ENCODE measurements around the gene GOLGA8T.
"Not testable (repeated sequence)": the region's sequence is repeated elsewhere in the genome, so short reads cannot be mapped to it uniquely, and the experiment has no call there.

The GOLGA8T gene

GRCh38 chr15:30134751-30135150 is at the start of gene GOLGA8T:
Gene GOLGA8T (plus strand): TSS chr15:30135051. CDS start chr15:30135149, 98 bp downstream.
- DNase-seq = not testable (repeated sequence)

- not testable (repeated sequence) for DNase-seq
These were observed 37.0 kb upstream of the GOLGA8T start for GRCh38 chr15:30097827-30098226.

GRCh38 chr15:30102890-30103289 is 32.0 kb upstream of the GOLGA8T start:
- not testable (repeated sequence) for DNase-seq

- not testable (repeated sequence) for DNase-seq
These were observed 30.8 kb upstream of the GOLGA8T start for GRCh38 chr15:30103941-30104507.

- not testable (repeated sequence) for DNase-seq
These were observed 24.3 kb upstream of the GOLGA8T start for GRCh38 chr15:30110591-30110990.

GRCh38 chr15:30130066-30130465 is 4.8 kb upstream of the GOLGA8T start:
- DNase-seq = peak; percentile 2

- DNase-seq = not testable (repeated sequence)
These were observed 8.4 kb downstream of the GOLGA8T start for GRCh38 chr15:30143246-30143645.

GRCh38 chr15:30149891-30150290 is 15.0 kb downstream of the GOLGA8T start:
- not testable (repeated sequence) for DNase-seq

GRCh38 chr15:30162479-30163357 is 27.9 kb downstream of the GOLGA8T start:
- DNase-seq = not testable (repeated sequence)

GRCh38 chr15:30163759-30164158 is 28.9 kb downstream of the GOLGA8T start:
- not testable (repeated sequence) for DNase-seq

- not testable (repeated sequence) for DNase-seq
These were observed 29.4 kb downstream of the GOLGA8T start for GRCh38 chr15:30164257-30164656.

- DNase-seq = not testable (repeated sequence)
These were observed 32.6 kb downstream of the GOLGA8T start for GRCh38 chr15:30167403-30167802.

GRCh38 chr15:30167886-30168285 is 33.0 kb downstream of the GOLGA8T start:
- not testable (repeated sequence) for DNase-seq

GRCh38 chr15:30171452-30171851 is 36.6 kb downstream of the GOLGA8T start:
- not testable (repeated sequence) for DNase-seq

- DNase-seq = peak; percentile 19
These were observed 38.3 kb downstream of the GOLGA8T start for GRCh38 chr15:30173041-30173608.

- DNase-seq = peak; percentile 1
These were observed 40.4 kb downstream of the GOLGA8T start for GRCh38 chr15:30175291-30175690.

- not testable (repeated sequence) for DNase-seq
These were observed 41.8 kb downstream of the GOLGA8T start for GRCh38 chr15:30176613-30177012.

GRCh38 chr15:30179814-30180213 is 45.0 kb downstream of the GOLGA8T start:
- not testable (repeated sequence) for DNase-seq

GRCh38 chr15:30185495-30185894 is 50.6 kb downstream of the GOLGA8T start:
- DNase-seq = not testable (repeated sequence)

GRCh38 chr15:30187429-30187828 is 52.6 kb downstream of the GOLGA8T start:
- not testable (repeated sequence) for DNase-seq

- DNase-seq = not testable (repeated sequence)
These were observed 54.9 kb downstream of the GOLGA8T start for GRCh38 chr15:30189754-30190153.

GRCh38 chr15:30191143-30191542 is 56.3 kb downstream of the GOLGA8T start:
- not testable (repeated sequence) for DNase-seq

- DNase-seq = not testable (repeated sequence)
These were observed 56.8 kb downstream of the GOLGA8T start for GRCh38 chr15:30191639-30192038.

Measured in CD4-positive, alpha-beta T cell treated with Interleukin-17A for 4 hours (primary cell).